Measurements from ENCODE around the gene ZNF526. TPM values are rescaled to one million over a fixed set of nuclear protein-coding genes. Genes with fewer than 3 reads are reported as not detected.

The ZNF526 gene
- total RNA-seq, 1 donor from 2014 or later = 11.1 TPM

DNA sequence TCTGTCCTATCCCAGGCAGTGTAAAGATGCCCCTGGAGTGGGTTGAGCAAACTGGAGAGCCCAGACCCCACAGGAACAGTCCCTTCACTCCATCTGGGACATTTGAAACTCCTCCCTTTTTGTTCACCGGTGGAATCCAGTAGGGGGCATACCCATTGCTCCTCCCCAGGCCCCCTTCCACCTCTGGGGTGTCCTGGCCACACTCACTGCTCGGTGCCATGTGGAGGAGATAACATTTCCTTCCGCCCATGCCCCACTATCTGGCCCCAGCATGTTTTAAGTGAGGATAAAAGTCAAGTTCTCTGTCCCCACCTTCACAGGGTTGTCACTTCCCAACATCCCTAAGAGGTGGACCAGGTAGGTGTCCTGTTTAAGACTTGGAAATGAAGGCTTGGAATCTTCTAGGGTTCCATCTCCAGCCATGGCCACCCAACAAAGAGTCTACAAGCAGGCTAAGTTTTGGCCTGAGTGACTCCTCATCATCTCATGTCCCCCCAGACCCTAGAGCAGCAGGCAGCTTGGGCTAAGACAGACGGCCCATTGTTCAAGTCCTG lies 9.3 kb downstream of the ZNF526 start:
- Histone ChIP-seq H3K27me3 (ENCODE audit: control insufficient read depth, insufficient read depth, low read length) (no peaks in the 10 kb centered on the region), H3K4me3 (ENCODE audit: low read depth, low read length) (no peak overlapping the region), H3K36me3 (ENCODE audit: control insufficient read depth, insufficient read depth, low read length) (peaks cover 29% of the 10 kb centered on the region)
- TF ChIP-seq CTCF (IDR thresholded peaks at IDR 0.05; ENCODE audit: insufficient read depth, low read length, severe bottlenecking) = no peak
- no peak for DNase-seq (ENCODE audit: low read depth)
- no peak for FAIRE-seq

- Histone ChIP-seq H3K4me3 (ENCODE audit: low read depth, low read length) (no peak overlapping the region), H3K36me3 (ENCODE audit: control insufficient read depth, insufficient read depth, low read length) (peaks cover 31% of the 10 kb centered on the region), H3K27me3 (ENCODE audit: control insufficient read depth, insufficient read depth, low read length) (no peaks in the 10 kb centered on the region)
- no peak for TF ChIP-seq CTCF (IDR thresholded peaks at IDR 0.05; ENCODE audit: insufficient read depth, low read length, severe bottlenecking)
- no peak for DNase-seq (ENCODE audit: low read depth)
- peak; percentile 84 for FAIRE-seq
These were observed 9.8 kb downstream of the ZNF526 start for GRCh38 chr19:42229855-42230351.

DNA sequence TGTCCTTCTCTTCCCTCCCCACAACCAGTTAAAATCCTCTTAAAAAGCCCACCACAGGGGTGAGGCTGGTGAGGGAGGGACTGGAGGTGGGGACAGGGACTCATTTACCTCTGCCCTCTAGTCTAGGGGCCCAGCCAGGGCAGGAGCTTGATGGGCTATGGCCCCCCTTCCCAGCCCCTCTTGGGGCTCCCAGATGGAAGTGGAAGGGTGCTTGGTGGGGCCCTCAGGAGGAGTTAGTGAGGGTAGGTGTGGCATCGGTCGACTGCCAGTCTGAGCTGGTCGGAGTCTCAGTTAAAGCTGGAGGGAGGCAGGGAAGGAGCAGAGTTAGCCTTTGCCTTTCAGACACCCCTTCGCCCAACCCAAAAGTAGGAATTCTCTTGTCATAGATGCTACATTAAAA lies 10.5 kb downstream of the ZNF526 start:
- Histone ChIP-seq H3K27me3 (ENCODE audit: control insufficient read depth, insufficient read depth, low read length) (no peaks in the 10 kb centered on the region), H3K4me3 (ENCODE audit: low read depth, low read length) (no peak overlapping the region), H3K36me3 (ENCODE audit: control insufficient read depth, insufficient read depth, low read length) (peaks cover 31% of the 10 kb centered on the region)
- DNase-seq (ENCODE audit: low read depth) = no peak
- TF ChIP-seq CTCF (IDR thresholded peaks at IDR 0.05; ENCODE audit: insufficient read depth, low read length, severe bottlenecking) = no peak
- FAIRE-seq = no peak

GRCh38 chr19:42232435-42232834 lies 12.3 kb downstream of the ZNF526 start:
- H3K27me3 ChIP-seq (ENCODE audit: control insufficient read depth, insufficient read depth, low read length) = no peaks in the 10 kb centered on the region
- no peak for FAIRE-seq
- TF ChIP-seq CTCF (IDR thresholded peaks at IDR 0.05; ENCODE audit: insufficient read depth, low read length, severe bottlenecking) = no peak
- no peak for DNase-seq (ENCODE audit: low read depth)
- H3K36me3 ChIP-seq (ENCODE audit: control insufficient read depth, insufficient read depth, low read length) = peaks cover 26% of the 10 kb centered on the region
- H3K4me3 ChIP-seq (ENCODE audit: low read depth, low read length) = no peak overlapping the region

GRCh38 chr19:42233106-42233505 lies 13.0 kb downstream of the ZNF526 start:
- TF ChIP-seq CTCF (IDR thresholded peaks at IDR 0.05; ENCODE audit: insufficient read depth, low read length, severe bottlenecking) = no peak
- Histone ChIP-seq H3K4me3 (ENCODE audit: low read depth, low read length) (no peak overlapping the region), H3K27me3 (ENCODE audit: control insufficient read depth, insufficient read depth, low read length) (no peaks in the 10 kb centered on the region), H3K36me3 (ENCODE audit: control insufficient read depth, insufficient read depth, low read length) (peaks cover 26% of the 10 kb centered on the region)
- no peak for DNase-seq (ENCODE audit: low read depth)
- FAIRE-seq = no peak
